ENCODE measurements around the gene HIVEP3. TPM values are rescaled to one million over a fixed set of nuclear protein-coding genes. Genes with fewer than 3 reads are reported as not detected.

Gene HIVEP3
- total RNA-seq, 2 donors from 2014 or later, result 0.13 to 0.99 TPM

GRCh38 chr1:41958015-41958673, 39.4 kb upstream of the HIVEP3 start:
- H3K4me3 Mint-ChIP-seq, result no peak overlapping the region
- 91 to 100% methylated on average over 1 to 6 of the region's 6 CpGs for WGBS, 2 experiments (ENCODE audit: insufficient coverage in 1 of 2, insufficient read length in 1 of 2)
- TF ChIP-seq CTCF (conservative IDR thresholded peaks at IDR 0.05), result no peak

GRCh38 chr1:41957568-41957967, 38.8 kb upstream of the HIVEP3 start:
- no peaks in the 10 kb centered on the region for H3K9me3 Mint-ChIP-seq
- H3K27ac Mint-ChIP-seq, result no peak overlapping the region
- Histone ChIP-seq H3K27ac (ENCODE audit: low read depth, low read length) (no peak overlapping the region), H3K4me3 (ENCODE audit: low read length) (no peak overlapping the region), H3K4me1 (ENCODE audit: control insufficient read depth, insufficient read depth, low read length) (no peaks in the 10 kb centered on the region), H3K9ac (ENCODE audit: extremely low read depth, low read length, poor library complexity, severe bottlenecking) (no peak overlapping the region), H3K27me3 (ENCODE audit: control insufficient read depth, insufficient read depth, low read length, poor library complexity, severe bottlenecking) (no peaks in the 10 kb centered on the region), H3K36me3 (ENCODE audit: control insufficient read depth, insufficient read depth, low read length) (no peaks in the 10 kb centered on the region), H3K9me3 (ENCODE audit: control insufficient read depth, low read length) (no peaks in the 10 kb centered on the region)
- no peaks in the 10 kb centered on the region for H3K4me1 Mint-ChIP-seq
- DNase-seq, result no peak
- 90 to 92% methylated on average over 3 of the region's 3 CpGs for WGBS, 2 experiments (ENCODE audit: insufficient coverage in 1 of 2, insufficient read length in 1 of 2)
- no peak for TF ChIP-seq CTCF (conservative IDR thresholded peaks at IDR 0.05)
- H3K36me3 Mint-ChIP-seq (ENCODE audit: low read depth), result no peaks in the 10 kb centered on the region
- no peak overlapping the region for H3K4me3 Mint-ChIP-seq
- H3K27me3 Mint-ChIP-seq (ENCODE audit: insufficient read depth), result no peaks in the 10 kb centered on the region

More at GRCh38 chr1:41958015-41958673, 39.4 kb upstream of the HIVEP3 start:
- DNase-seq, result no peak
- Histone ChIP-seq H3K9me3 (ENCODE audit: control insufficient read depth, low read length) (no peaks in the 10 kb centered on the region), H3K36me3 (ENCODE audit: control insufficient read depth, insufficient read depth, low read length) (no peaks in the 10 kb centered on the region), H3K27me3 (ENCODE audit: control insufficient read depth, insufficient read depth, low read length, poor library complexity, severe bottlenecking) (no peaks in the 10 kb centered on the region), H3K4me3 (ENCODE audit: low read length) (no peak overlapping the region), H3K4me1 (ENCODE audit: control insufficient read depth, insufficient read depth, low read length) (no peaks in the 10 kb centered on the region), H3K9ac (ENCODE audit: extremely low read depth, low read length, poor library complexity, severe bottlenecking) (no peak overlapping the region), H3K27ac (ENCODE audit: low read depth, low read length) (no peak overlapping the region)
- Mint-ChIP-seq H3K36me3 (ENCODE audit: low read depth) (no peaks in the 10 kb centered on the region), H3K27me3 (ENCODE audit: insufficient read depth) (no peaks in the 10 kb centered on the region), H3K4me1 (no peaks in the 10 kb centered on the region), H3K9me3 (no peaks in the 10 kb centered on the region), H3K27ac (no peak overlapping the region)

- H3K4me1 ChIP-seq (ENCODE audit: control insufficient read depth, insufficient read depth, low read length), result no peaks in the 10 kb centered on the region
Observed at GRCh38 chr1:41955461-41956159, 36.9 kb upstream of the HIVEP3 start.

More at GRCh38 chr1:41955461-41956159, 36.9 kb upstream of the HIVEP3 start:
- Mint-ChIP-seq H3K4me3 (no peak overlapping the region), H3K4me1 (no peaks in the 10 kb centered on the region), H3K36me3 (ENCODE audit: low read depth) (no peaks in the 10 kb centered on the region), H3K27ac (no peak overlapping the region), H3K9me3 (no peaks in the 10 kb centered on the region), H3K27me3 (ENCODE audit: insufficient read depth) (no peaks in the 10 kb centered on the region)
- peaks cover 3% of the 10 kb centered on the region for H3K27me3 ChIP-seq (ENCODE audit: control insufficient read depth, insufficient read depth, low read length, poor library complexity, severe bottlenecking)
- WGBS, 2 experiments (ENCODE audit: insufficient coverage in 1 of 2, insufficient read length in 1 of 2), result 67 to 76% methylated on average over 8 to 9 of the region's 9 CpGs
- DNase-seq, result no peak
- TF ChIP-seq CTCF (conservative IDR thresholded peaks at IDR 0.05), result no peak
- no peaks in the 10 kb centered on the region for H3K9me3 ChIP-seq (ENCODE audit: control insufficient read depth, low read length)
- no peak overlapping the region for H3K4me3 ChIP-seq (ENCODE audit: low read length)
- no peaks in the 10 kb centered on the region for H3K36me3 ChIP-seq (ENCODE audit: control insufficient read depth, insufficient read depth, low read length)
- no peak overlapping the region for H3K9ac ChIP-seq (ENCODE audit: extremely low read depth, low read length, poor library complexity, severe bottlenecking)
- H3K27ac ChIP-seq (ENCODE audit: low read depth, low read length), result no peak overlapping the region
